ENCODE results near the gene C2orf68. TPM values are rescaled to one million over a fixed set of nuclear protein-coding genes. Genes with fewer than 3 reads are reported as not detected.

The C2orf68 gene
- total and polyA plus RNA-seq, 2 of the 13 experiments (the other 11 are each of a cell fraction or from before 2014, with no cell fraction given) = 47.1 to 77.4 TPM

- TF ChIP-seq CREBL2 (CRISPR knock-in tag; IDR thresholded peaks at IDR 0.05; ENCODE audit: borderline replicate concordance) (no peak), NR2F6 (IDR thresholded peaks at IDR 0.05) (no peak), NR2F6 (CRISPR knock-in tag; IDR thresholded peaks at IDR 0.05) (peak; percentile 22; the same call in 1 of the 2 replicates), ZNF646 (CRISPR knock-in tag; IDR thresholded peaks at IDR 0.05) (peak; percentile 78), ZNF34 (CRISPR knock-in tag; IDR thresholded peaks at IDR 0.05; ENCODE audit: borderline replicate concordance) (peak; percentile 50), MYC (CRISPR knock-in tag; IDR thresholded peaks at IDR 0.05; ENCODE audit: borderline replicate concordance) (peak; percentile 69; the same call in 1 of the 2 replicates), HMGA1 (CRISPR knock-in tag; conservative IDR thresholded peaks at IDR 0.05) (no peak), ATF7 (IDR thresholded peaks at IDR 0.05) (no peak), ATF7 (CRISPR knock-in tag; IDR thresholded peaks at IDR 0.05) (0 out of 2 replicates have a peak, but pooled peaks have one; percentile 10), TP53 (CRISPR knock-in tag; conservative IDR thresholded peaks at IDR 0.05) (no peak), ZNF354B (CRISPR knock-in tag; IDR thresholded peaks at IDR 0.05) (no peak), ZNF598 (CRISPR knock-in tag; IDR thresholded peaks at IDR 0.05; ENCODE audit: borderline replicate concordance) (no peak; the same call in 1 of the 2 replicates), SOX6 (IDR thresholded peaks at IDR 0.05) (no peak), SOX6 (CRISPR knock-in tag; IDR thresholded peaks at IDR 0.05) (peak; percentile 72; the same call in 1 of the 2 replicates), ZNF10 (CRISPR knock-in tag; IDR thresholded peaks at IDR 0.05; ENCODE audit: borderline replicate concordance, low read depth) (no peak), PLSCR1 (CRISPR knock-in tag; IDR thresholded peaks at IDR 0.05; ENCODE audit: borderline replicate concordance) (no peak), MATR3 (CRISPR knock-in tag; IDR thresholded peaks at IDR 0.05) (0 out of 2 replicates have a peak, but pooled peaks have one; percentile 88), KDM2A (CRISPR knock-in tag; IDR thresholded peaks at IDR 0.05; ENCODE audit: borderline replicate concordance, low read depth) (peak; percentile 98)
- TF ChIP-seq, protein P1, sequence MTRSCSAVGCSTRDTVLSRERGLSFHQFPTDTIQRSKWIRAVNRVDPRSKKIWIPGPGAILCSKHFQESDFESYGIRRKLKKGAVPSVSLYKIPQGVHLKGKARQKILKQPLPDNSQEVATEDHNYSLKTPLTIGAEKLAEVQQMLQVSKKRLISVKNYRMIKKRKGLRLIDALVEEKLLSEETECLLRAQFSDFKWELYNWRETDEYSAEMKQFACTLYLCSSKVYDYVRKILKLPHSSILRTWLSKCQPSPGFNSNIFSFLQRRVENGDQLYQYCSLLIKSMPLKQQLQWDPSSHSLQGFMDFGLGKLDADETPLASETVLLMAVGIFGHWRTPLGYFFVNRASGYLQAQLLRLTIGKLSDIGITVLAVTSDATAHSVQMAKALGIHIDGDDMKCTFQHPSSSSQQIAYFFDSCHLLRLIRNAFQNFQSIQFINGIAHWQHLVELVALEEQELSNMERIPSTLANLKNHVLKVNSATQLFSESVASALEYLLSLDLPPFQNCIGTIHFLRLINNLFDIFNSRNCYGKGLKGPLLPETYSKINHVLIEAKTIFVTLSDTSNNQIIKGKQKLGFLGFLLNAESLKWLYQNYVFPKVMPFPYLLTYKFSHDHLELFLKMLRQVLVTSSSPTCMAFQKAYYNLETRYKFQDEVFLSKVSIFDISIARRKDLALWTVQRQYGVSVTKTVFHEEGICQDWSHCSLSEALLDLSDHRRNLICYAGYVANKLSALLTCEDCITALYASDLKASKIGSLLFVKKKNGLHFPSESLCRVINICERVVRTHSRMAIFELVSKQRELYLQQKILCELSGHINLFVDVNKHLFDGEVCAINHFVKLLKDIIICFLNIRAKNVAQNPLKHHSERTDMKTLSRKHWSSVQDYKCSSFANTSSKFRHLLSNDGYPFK (CRISPR knock-in tag; IDR thresholded peaks at IDR 0.05; ENCODE audit: borderline replicate concordance) = peak; percentile 85; the same call in 1 of the 2 replicates
Observed at GRCh38 chr2:85611705-85612587, at the start of gene C2orf68 (continued).
